Stimulated activated CD8-positive, alpha-beta memory T cell treated with anti-CD3 and anti-CD28 coated beads, Interleukin-2, amount 100 ng/mL, for 1 hour (primary cell): ENCODE results near the gene MALRD1.

ENCODE experiments used
- DNase-seq, 2 donors: peaks; one replicate each; pipeline ENCODE4 v3.0.0-alpha.2; 2020; ENCODE audit warnings: low read depth in 2 of 2

The MALRD1 gene

GRCh38 chr10:19638896-19639233 is 590.3 kb downstream of the MALRD1 start:
- no peak for DNase-seq

GRCh38 chr10:19640566-19641263 is 592.1 kb downstream of the MALRD1 start:
- DNase-seq: no peak

- no peak for DNase-seq
These were observed 602.9 kb downstream of the MALRD1 start for GRCh38 chr10:19651549-19651948.

GRCh38 chr10:19652750-19653149 is 604.1 kb downstream of the MALRD1 start:
- DNase-seq: no peak

- no peak for DNase-seq
These were observed 605.3 kb downstream of the MALRD1 start for GRCh38 chr10:19653931-19654330.

- no peak for DNase-seq
These were observed 606.0 kb downstream of the MALRD1 start for GRCh38 chr10:19654576-19654975.

- no peak for DNase-seq
These were observed 607.9 kb downstream of the MALRD1 start for GRCh38 chr10:19656420-19657042.

- no peak for DNase-seq
These were observed 609.5 kb downstream of the MALRD1 start for GRCh38 chr10:19658131-19658530.

GRCh38 chr10:19658622-19659233 is 610.1 kb downstream of the MALRD1 start:
- no peak for DNase-seq

- DNase-seq: no peak
These were observed 611.5 kb downstream of the MALRD1 start for GRCh38 chr10:19659920-19660655.

- no peak for DNase-seq
These were observed 614.7 kb downstream of the MALRD1 start for GRCh38 chr10:19663344-19663743.

GRCh38 chr10:19668116-19668515 is 619.5 kb downstream of the MALRD1 start:
- no peak for DNase-seq

GRCh38 chr10:19676063-19676462 is 627.5 kb downstream of the MALRD1 start:
- no peak for DNase-seq

GRCh38 chr10:19683356-19683755 is 634.8 kb downstream of the MALRD1 start:
- no peak for DNase-seq

- DNase-seq: no peak
These were observed 635.4 kb downstream of the MALRD1 start for GRCh38 chr10:19683960-19684359.

GRCh38 chr10:19688344-19688743 is 639.7 kb downstream of the MALRD1 start:
- DNase-seq: no peak

GRCh38 chr10:19689231-19689630 is 640.6 kb downstream of the MALRD1 start:
- no peak for DNase-seq

- no peak for DNase-seq
These were observed 650.7 kb downstream of the MALRD1 start for GRCh38 chr10:19699299-19699698.

- no peak for DNase-seq
These were observed 652.9 kb downstream of the MALRD1 start for GRCh38 chr10:19701427-19702052.

GRCh38 chr10:19702215-19702614 is 653.6 kb downstream of the MALRD1 start:
- no peak for DNase-seq

GRCh38 chr10:19704544-19704943 is 655.9 kb downstream of the MALRD1 start:
- DNase-seq: no peak

GRCh38 chr10:19705250-19705649 is 656.6 kb downstream of the MALRD1 start:
- no peak for DNase-seq
